NCI-H2029 (cell line): ENCODE measurements around the gene TAF1D.
"Not testable (repeated sequence)": the region's sequence is repeated elsewhere in the genome, so short reads cannot be mapped to it uniquely, and the experiment has no call there.

Source experiments
- DNase-seq: peaks from one replicate; lab custom pipeline; 2025; lab: John Stamatoyannopoulos, UW

The TAF1D gene

DNA sequence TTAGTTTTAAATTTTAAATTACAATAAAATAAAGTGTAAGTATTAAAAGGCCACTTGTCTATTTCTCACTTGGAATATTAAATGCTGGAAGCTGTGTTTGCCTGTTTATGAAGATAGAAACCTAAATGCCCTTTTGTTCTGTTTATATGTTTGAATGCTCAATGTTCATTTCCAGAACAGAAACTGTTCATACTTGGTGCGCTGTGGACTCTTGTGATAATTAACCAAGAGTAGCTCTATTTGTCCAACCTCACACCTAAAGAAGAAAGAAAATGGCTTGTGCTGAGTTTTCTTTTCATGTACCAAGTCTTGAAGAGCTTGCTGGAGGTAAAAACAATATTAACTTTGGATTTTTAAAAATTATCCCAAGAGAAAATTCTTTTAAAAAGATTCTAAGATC lies 5.8 kb upstream of the TAF1D start:
- DNase-seq, result no peak

GRCh38 chr11:93746101-93746500 lies 4.8 kb upstream of the TAF1D start:
- DNase-seq, result no peak

GRCh38 chr11:93745005-93745755 lies 3.9 kb upstream of the TAF1D start:
- DNase-seq, result not testable (repeated sequence)

- DNase-seq, result no peak
These were observed 3.3 kb upstream of the TAF1D start for GRCh38 chr11:93744669-93745004.

- no peak for DNase-seq
These were observed 2.0 kb upstream of the TAF1D start for GRCh38 chr11:93743291-93743690.

DNA sequence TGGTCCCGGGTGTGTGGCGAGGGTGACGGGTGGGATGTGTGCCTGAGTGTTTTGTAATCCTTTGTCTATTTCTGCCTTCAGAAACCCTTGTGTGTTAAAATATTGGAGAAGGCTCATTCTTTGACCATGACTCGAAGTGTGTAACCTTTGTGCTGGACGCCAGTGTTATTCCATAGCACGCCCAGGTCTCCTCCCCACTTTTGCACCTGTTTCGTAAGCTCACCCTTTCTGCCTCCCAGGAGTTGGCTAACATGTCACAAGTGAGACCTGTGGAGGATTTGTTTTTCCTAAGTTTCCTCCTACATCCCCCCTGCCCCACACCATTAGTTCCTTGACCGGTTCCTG lies 559 bp upstream of the TAF1D start:
- peak; percentile 54 for DNase-seq

GRCh38 chr11:93740730-93741093 lies 583 bp downstream of the TAF1D start:
- peak; percentile 26 for DNase-seq

- DNase-seq, result no peak
These were observed 1.1 kb downstream of the TAF1D start for GRCh38 chr11:93740031-93740729.

DNA sequence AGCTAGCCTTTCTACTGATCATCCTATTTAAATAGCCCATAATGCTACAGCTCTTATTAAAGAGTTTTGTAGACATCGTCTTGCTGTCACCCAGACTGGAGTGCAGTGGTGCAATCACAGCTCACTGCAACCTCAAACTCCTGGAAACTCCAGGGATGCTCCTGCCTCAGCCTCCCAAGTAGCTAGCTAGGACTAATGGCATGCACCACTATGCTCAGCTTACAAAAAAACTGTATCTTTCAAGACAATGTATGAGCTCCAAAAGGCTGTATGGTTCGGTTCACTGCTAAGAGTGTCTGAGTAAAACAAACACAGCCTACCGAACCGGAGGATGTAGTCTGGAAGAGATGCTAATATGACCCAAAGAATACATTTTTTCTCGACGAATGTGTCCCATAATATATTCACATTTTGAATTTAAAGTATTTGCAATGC lies 2.6 kb downstream of the TAF1D start:
- no peak for DNase-seq

GRCh38 chr11:93737904-93738612 lies 3.2 kb downstream of the TAF1D start:
- DNase-seq, result no peak

- DNase-seq, result no peak
These were observed 5.2 kb downstream of the TAF1D start for GRCh38 chr11:93736129-93736528.

GRCh38 chr11:93735627-93736026 lies 5.7 kb downstream of the TAF1D start:
- no peak for DNase-seq

DNA sequence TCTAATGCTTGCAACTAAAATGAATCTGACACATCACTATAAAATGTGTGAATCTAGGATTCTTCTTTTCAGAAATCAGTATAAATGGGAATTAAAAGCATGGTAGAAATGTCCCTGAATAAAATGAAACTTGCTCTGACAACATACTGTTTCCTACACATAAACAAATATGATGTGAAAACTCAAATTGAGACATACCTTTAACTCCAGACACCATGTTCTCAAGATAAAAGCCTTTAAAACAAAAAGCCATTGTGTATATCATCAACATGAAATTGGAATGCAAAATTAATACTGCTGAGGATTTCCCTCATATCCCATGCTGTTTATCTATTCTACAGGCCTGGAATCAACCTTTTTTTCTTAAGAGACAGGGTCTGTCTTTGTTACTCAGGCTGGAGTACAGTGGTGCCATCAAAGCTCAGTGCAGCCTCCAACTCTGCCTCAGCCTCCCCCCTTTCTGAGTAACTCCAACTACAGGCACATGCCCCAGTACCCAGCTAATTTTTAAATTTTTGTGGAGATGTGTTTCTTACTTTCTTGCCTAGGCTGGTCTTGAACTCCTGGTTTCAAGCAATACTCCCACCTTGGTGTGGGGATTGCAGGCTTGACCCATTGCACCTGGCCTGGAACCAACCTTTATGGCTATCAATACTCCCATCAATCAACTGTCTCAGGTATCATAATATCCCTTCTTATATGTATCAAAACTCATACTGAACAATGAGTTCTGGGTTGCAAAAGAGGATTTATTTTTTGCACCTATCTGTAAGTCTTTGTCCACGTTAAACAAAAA lies 6.7 kb downstream of the TAF1D start:
- DNase-seq, result no peak

DNA sequence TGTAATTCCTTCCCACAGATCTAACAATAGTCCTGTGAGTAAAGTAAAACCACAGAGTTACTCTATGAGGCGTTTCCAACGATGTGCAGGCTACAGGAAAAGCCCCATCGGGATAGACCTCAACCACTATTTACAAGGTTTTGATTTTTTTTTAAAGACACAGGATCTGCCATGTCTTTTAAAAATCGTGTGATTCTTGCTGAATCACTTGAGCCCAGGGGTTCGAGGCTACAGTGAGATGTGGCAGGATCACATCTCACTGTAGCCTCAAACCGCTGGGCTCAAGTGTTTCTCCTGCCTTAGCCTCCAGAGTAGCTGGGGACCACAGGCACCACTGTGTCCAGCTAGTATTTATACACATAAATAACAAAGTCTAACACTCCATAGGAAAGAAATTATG lies 7.8 kb downstream of the TAF1D start:
- DNase-seq, result no peak

GRCh38 chr11:93732237-93732892 lies 8.9 kb downstream of the TAF1D start:
- DNase-seq, result no peak

GRCh38 chr11:93730108-93731107 lies 10.9 kb downstream of the TAF1D start:
- no peak for DNase-seq

DNA sequence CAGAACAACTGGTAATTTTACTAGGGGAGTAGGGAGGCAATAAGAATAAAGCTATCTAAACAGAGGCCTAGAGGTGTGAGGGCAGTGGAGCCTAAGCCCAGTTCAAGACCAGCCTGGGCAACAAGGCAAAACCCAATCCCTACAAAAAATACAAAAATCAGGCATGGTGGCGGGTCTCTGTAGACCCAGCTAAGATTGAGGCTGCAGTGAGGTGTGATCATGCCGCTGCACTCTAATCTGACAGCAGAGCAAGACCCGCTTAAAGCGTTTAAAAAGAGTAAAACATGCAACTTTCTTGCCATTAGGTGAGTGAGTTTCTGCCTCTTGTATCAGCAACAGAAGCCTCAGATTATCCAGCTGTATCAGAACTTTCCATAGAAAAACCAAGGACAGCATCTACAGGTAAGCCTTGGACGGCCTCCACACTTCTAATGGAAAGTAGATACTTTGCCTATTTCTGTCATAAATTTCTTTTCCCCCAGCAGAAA lies 12.1 kb downstream of the TAF1D start:
- DNase-seq, result no peak

DNA sequence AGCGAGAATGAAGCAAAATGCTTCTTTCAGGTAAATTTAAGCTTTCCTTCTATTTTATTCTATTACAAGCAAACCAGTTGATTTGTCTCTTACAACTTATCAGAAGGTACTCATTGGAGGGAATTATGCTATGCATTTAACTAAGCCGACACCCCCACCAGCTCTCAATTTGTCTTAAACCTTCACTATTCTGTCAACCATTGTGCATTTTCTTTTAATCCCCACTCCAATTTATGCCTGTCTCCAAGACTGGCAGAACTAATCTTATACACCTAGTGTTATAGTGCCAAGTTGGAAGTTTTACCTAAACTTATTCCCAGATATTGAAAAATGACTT lies 12.5 kb downstream of the TAF1D start:
- no peak for DNase-seq

DNA sequence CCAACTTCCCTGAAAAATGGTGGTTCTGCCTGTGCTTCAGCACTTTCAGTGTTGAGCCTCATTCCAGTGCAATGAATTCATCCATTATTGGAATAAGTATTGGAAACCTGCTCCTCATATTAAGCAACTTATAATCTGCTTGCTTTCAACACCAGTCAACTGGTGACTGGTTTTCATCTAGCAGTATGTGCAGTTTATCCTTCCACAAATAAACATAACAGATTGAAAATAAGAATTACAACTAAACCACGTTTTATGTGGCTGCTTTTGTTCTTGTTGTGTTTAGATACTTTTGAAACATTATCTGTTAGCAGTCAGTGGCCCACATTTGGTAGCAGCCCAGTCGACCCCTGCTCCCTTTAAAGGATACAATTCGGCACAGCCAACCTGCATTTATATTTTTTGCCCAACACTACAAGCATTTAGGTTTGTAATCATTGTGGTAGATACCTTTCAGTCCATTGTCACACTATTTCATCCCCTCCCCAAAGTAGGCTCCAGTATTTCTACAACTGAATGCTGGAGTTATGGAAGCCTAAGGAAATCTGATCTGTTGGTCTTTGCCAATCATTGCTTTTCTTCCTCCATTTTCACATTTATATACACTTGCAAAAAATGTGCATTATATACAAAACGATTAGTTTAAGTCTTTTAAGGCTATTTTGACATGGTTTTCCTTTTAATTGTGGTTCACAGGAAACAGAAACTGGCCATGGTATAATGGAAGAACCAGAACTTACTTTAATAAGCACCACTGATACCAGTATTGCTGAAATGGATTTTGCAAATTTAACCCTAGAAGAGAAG lies 13.1 kb downstream of the TAF1D start:
- DNase-seq, result no peak

DNA sequence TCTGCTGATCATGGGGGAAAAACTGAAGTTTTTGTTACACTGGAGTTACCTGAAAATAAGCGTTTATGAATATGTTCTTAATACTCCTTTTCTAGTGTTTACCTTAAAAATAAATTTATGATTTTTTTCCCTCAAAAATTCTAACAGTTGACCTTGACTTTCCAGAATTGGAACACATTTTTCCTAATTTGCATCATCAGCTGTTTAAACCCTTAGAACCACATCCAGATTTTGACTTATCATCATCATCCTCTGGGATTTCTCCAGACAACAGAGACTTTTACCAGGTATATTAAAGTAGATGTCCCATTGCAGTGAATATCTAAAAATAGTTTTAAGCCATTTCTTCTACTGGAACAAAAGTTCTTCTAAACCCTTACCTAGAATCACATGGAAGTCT lies 17.2 kb downstream of the TAF1D start:
- no peak for DNase-seq
